Activated naive CD8-positive, alpha-beta T cell treated with anti-CD3 and anti-CD28 coated beads for 36 hours (primary cell): Measurements from ENCODE around the gene SP4. TPM values are rescaled to one million over a fixed set of nuclear protein-coding genes. Genes with fewer than 3 reads are reported as not detected.

Experiments
- DNase-seq: peaks from one replicate; pipeline ENCODE4 v3.0.0; 2021
- H3K27ac Mint-ChIP-seq: one replicate; pipeline ENCODE4 v1.8.0; 2022; ENCODE audit warnings: mild to moderate bottlenecking, moderate library complexity, mixed read lengths
- H3K27me3 Mint-ChIP-seq: one replicate; pipeline ENCODE4 v1.8.0; 2022; ENCODE audit warnings: mild to moderate bottlenecking, mixed read lengths
- H3K36me3 Mint-ChIP-seq: one replicate; pipeline ENCODE4 v1.8.0; 2021; ENCODE audit warnings: mild to moderate bottlenecking, mixed read lengths
- H3K4me1 Mint-ChIP-seq: one replicate; pipeline ENCODE4 v1.8.0; 2021; ENCODE audit warnings: mixed read lengths
- H3K4me3 Mint-ChIP-seq: one replicate; pipeline ENCODE4 v1.8.0; 2022; ENCODE audit warnings: mild to moderate bottlenecking, moderate library complexity, mixed read lengths
- H3K9me3 Mint-ChIP-seq: one replicate; pipeline ENCODE4 v1.8.0; 2022; ENCODE audit warnings: mixed read lengths
- total RNA-seq, 2 experiments: library from RNA; stranded (reverse); gene quantifications; one replicate each; pipeline ENCODE4 v1.2.3, GENCODE V29; 2021

Gene SP4
- total RNA-seq, 2 experiments from 2014 or later = 17.6 to 18.0 TPM

DNA sequence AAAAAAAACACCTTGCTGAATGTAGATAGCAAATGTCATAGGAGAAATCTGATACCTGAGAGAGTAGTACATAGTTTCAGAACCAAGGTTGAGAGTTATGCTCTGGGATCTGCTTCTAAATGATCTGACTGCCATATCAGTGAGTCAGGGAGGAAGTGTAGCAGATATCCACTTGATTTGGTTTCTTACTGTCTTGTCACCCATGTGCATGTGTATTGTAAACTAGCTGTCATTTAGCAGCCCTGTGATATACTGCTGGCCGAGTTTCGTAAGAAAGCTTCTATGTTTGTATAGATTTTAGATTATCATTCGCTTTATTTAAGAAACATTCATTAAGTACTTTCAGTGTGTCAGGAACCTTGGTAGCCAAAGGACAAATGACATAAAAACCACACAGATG lies 42.0 kb downstream of the SP4 start:
- H3K27ac Mint-ChIP-seq = no peak overlapping the region
- H3K27me3 Mint-ChIP-seq = no peaks in the 10 kb centered on the region
- DNase-seq = no peak
- H3K4me3 Mint-ChIP-seq = no peak overlapping the region
- peaks cover 16% of the 10 kb centered on the region for H3K4me1 Mint-ChIP-seq
- peaks cover 2% of the 10 kb centered on the region for H3K9me3 Mint-ChIP-seq
- peaks cover 18% of the 10 kb centered on the region for H3K36me3 Mint-ChIP-seq

DNA sequence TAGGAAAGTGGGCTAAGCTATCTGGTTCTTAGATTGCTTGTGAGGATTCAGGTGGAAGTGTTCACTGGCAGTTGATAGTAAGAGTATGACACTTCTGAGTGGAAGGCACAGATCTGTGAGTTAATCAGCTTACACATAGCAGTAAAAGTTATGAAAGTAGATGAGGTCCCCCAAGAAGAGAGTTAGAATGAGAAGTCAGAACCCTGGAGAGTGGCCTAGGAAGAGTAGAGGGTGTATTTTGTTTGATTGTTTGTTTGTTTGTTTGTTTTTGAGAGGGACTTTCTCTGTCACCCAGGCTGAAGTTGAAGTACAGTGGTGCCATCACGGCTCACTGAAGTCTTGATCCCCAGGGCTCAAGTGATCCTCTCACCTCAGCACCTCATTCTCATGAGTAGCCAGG lies 44.1 kb downstream of the SP4 start:
- no peak for DNase-seq
- peaks cover 2% of the 10 kb centered on the region for H3K9me3 Mint-ChIP-seq
- peaks cover 13% of the 10 kb centered on the region for H3K4me1 Mint-ChIP-seq
- no peaks in the 10 kb centered on the region for H3K27me3 Mint-ChIP-seq
- no peak overlapping the region for H3K27ac Mint-ChIP-seq
- H3K4me3 Mint-ChIP-seq = no peak overlapping the region
- peaks cover 18% of the 10 kb centered on the region for H3K36me3 Mint-ChIP-seq

DNA sequence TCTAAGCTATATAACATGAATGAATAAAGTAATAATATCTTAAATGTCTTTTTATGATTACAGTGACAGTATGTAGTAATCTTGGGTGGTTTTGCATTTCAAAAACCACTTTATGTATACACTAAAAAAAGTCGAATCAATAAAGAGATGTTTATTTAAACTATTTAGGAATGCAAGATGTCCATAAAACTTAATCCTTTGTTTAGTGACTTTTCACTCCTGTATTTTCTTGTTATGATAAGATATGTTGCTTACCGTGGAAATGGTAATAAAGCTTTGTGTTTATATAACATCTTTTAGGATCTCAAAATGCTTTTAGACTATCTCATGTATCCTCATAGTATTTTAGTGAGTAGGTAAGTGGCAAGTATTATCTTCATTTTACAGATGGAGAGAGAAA lies 48.5 kb downstream of the SP4 start:
- Mint-ChIP-seq H3K36me3 (peaks cover 38% of the 10 kb centered on the region), H3K4me1 (peaks cover 29% of the 10 kb centered on the region), H3K4me3 (no peak overlapping the region), H3K9me3 (no peaks in the 10 kb centered on the region), H3K27ac (no peak overlapping the region), H3K27me3 (no peaks in the 10 kb centered on the region)
- DNase-seq = no peak

DNA sequence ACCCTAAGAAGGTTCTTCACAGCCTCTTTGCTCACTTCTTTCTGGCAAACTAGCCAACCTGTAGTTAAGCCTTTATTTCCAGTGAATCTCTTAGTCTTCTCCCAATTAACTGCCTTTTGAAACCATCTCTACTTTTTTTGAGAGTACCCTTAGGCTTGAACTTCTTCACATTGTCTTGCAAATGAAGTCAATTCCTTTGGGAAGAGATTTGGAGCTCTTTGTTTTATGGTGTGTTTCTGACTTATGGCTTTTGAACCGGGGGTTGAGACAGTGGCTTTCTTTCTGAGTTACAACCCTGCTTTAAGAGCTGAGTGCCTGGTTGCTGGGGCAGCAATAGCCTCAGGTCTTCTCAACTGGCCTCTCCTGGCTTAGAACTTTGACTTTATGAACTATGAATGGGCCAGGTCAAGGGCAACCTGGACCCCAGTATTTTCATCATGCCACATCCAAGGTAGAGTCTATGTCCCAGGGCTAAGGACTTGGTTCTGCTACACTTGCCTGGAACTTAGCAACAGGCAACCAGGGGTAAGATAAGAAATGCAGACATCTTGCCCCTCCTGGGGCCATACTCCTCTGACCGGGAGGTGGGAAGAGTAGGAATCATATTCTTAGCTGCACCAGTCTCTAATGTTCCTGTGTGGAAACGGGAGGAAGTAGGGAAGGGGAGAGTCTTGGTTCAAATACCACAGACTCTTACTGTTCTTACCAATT lies 53.0 kb downstream of the SP4 start:
- Mint-ChIP-seq H3K27ac (no peak overlapping the region), H3K4me3 (no peak overlapping the region), H3K36me3 (peaks cover 46% of the 10 kb centered on the region)

DNA sequence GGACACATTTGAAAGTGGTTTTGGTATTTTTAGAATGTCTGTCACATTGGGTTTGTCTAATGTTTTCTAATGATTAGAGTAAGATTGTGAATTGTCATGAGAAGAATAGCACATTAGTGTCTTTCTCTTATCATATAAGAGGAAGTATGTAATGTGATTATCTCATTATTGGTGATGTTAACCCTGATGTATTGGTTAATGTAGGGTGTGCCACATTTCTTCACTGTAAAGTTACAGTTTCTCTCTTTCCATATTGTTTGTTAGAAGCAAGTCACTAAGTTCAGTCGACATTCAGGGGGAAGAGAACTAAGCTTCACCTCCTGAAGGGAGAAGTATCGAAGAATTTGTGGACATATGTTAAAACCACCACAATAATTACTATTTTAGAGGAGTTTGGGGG lies 58.6 kb downstream of the SP4 start:
- Mint-ChIP-seq H3K9me3 (peaks cover 8% of the 10 kb centered on the region), H3K4me1 (peaks cover 18% of the 10 kb centered on the region), H3K27me3 (no peaks in the 10 kb centered on the region), H3K36me3 (peaks cover 50% of the 10 kb centered on the region), H3K27ac (no peak overlapping the region), H3K4me3 (no peak overlapping the region)
- no peak for DNase-seq

More for the DNA sequence above, 53.0 kb downstream of the SP4 start:
- DNase-seq = no peak
- H3K9me3 Mint-ChIP-seq = no peaks in the 10 kb centered on the region
- H3K4me1 Mint-ChIP-seq = peaks cover 30% of the 10 kb centered on the region
- no peaks in the 10 kb centered on the region for H3K27me3 Mint-ChIP-seq

DNA sequence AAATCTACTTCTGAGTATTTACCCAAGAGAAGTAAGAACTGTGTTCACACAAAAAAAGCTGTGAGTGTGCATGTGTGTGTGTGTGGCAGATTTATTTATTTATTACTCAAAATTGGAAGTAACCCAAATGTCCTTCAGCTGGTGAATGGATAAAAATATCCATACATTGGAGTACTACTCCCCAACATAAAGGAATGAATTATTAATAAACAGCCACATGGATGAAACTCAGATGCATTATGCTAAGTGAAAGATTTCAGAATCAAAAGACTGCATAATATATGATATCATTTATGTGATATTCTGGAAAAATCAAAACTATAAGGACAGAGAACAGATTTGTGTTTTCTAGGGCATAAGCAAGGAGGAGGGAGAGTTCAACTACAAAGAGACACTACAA lies 67.8 kb downstream of the SP4 start:
- Mint-ChIP-seq H3K27me3 (no peaks in the 10 kb centered on the region), H3K27ac (no peak overlapping the region), H3K36me3 (peaks cover 68% of the 10 kb centered on the region), H3K4me1 (no peaks in the 10 kb centered on the region), H3K4me3 (no peak overlapping the region), H3K9me3 (peaks cover 31% of the 10 kb centered on the region)
- no peak for DNase-seq

DNA sequence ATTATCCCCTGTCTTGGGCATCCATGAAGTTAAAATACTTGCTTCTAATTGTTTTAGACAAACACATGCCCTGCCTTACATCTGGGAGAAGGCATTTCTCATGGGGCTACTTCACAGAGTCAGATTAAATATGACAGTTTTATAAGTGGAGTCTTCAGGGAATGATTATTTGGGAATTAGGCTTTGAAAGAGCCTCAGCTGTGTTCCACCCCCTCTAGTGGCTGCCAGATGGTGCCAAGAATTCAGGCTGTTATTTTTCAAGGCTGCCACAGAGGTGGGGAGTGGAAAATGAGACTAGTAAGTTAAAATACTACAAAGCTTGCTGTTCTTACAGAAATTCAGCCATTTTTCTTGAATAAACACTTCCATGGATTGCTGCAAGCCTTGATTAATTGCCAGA lies 69.2 kb downstream of the SP4 start:
- Mint-ChIP-seq H3K36me3 (peaks cover 66% of the 10 kb centered on the region), H3K27ac (no peak overlapping the region), H3K9me3 (peaks cover 30% of the 10 kb centered on the region), H3K27me3 (no peaks in the 10 kb centered on the region), H3K4me3 (no peak overlapping the region), H3K4me1 (no peaks in the 10 kb centered on the region)
- DNase-seq = no peak

DNA sequence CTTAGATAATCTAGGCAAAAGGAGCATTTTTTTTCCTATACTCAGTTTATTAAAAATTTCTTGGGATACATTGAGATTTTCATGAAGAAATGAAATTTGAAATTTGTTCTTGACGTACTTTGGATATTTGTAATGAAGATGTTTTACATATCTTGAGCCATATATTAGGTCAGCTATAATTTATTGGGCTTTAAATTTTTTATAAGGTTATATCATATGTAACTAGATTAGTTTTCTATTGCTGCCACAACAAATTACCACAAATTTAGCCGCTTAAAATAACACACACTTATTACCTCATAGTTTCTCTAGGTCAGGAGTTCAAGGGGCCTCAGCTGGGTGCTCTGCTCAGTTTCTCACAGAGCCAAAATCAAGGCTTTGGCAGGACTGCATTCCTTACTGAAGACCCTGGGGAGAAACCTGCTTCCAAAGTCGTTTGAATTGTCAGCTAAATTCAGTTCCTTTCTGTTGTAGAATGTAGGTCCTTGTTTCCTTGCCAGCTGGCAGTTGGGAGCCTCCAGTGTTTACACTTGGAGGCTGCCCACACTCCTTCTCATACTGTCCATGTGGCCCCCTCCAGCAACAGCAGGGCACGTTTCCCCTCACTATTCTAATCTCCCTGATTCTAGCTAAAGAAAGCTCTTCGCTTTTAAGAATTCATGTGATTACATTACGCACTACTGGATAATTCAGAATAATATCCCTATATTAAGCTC lies 72.4 kb downstream of the SP4 start:
- Mint-ChIP-seq H3K4me3 (no peak overlapping the region), H3K9me3 (peaks cover 38% of the 10 kb centered on the region), H3K36me3 (peaks cover 71% of the 10 kb centered on the region), H3K27ac (no peak overlapping the region), H3K27me3 (no peaks in the 10 kb centered on the region), H3K4me1 (no peaks in the 10 kb centered on the region)
- no peak for DNase-seq

DNA sequence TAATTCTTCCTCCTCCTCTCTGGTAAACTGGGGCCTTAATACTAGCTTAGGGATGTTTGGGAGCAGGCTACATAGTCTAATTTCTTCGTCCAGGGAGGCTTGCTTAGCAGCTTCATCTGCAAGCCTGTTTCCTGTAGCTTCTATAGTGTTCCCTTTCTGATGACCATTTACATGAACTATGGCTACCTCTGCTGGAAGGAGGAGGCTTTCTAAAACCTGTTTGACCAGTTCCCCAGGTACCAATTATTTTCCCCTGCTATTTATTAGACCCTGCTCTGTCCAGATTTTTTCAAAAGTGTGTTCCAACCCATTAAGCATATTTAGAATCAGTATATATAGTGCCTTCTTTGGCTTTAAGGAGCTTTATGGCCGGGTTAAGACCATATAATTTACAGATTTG lies 76.1 kb downstream of the SP4 start:
- Mint-ChIP-seq H3K9me3 (peaks cover 39% of the 10 kb centered on the region), H3K27ac (no peak overlapping the region), H3K36me3 (peaks cover 82% of the 10 kb centered on the region), H3K4me1 (no peaks in the 10 kb centered on the region), H3K27me3 (no peaks in the 10 kb centered on the region), H3K4me3 (no peak overlapping the region)
- DNase-seq = no peak

DNA sequence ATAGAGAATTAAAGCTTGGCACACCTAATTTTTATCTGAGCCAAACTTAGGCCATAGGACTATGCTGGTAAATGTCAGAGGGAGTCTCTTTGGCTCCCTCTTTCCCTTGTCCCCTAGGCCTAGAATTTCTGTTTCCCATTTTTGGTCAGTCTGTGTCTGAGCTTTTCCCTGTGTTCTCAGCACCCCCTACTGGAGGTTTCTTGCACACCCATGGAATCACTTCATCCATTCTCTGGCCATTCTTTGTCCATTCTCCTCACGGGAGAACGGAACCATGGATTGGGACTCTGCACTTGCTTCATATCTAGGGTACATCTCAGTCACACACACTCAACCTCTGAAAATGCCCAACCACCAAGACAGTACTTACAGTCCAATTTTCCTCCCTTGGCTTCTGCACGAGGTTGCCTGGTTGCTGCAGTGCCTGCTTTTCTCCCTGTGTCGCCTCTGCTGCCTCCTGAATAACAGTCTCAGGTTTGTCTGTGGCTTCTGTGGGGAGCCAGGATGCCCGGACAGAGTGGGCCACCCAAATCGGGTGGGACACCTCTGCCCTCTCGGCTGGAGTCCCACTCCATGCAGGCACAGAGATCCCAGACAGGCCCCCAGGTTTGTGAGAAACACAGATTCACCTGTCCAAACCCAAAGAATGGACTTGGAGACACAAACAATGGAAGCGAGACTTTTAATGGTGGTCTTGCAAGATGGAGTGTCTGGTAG lies 79.9 kb downstream of the SP4 start:
- Mint-ChIP-seq H3K36me3 (peaks cover 68% of the 10 kb centered on the region), H3K4me3 (no peak overlapping the region), H3K27ac (no peak overlapping the region), H3K4me1 (no peaks in the 10 kb centered on the region), H3K27me3 (no peaks in the 10 kb centered on the region), H3K9me3 (peaks cover 29% of the 10 kb centered on the region)
- no peak for DNase-seq

DNA sequence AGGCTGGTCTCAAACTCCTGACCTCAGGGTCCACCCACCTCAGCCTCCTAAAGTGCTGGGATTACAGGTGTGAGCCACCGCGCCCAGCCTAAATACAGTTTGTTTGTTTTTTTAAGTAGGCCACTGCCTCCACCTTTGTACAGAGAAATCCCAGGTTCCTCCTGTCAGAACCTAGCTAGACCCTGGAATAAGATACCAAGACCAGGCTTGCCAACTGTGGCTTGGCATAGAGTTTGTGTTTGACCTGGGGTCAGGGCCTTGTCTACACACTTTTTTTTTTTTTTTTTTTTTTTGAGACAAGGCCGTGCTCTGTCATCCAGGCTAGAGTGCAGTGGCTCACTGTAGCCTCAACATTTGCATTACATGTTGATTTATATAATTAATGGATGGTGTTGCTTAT lies 80.7 kb downstream of the SP4 start:
- no peak overlapping the region for H3K27ac Mint-ChIP-seq
- no peak overlapping the region for H3K4me3 Mint-ChIP-seq
- H3K4me1 Mint-ChIP-seq = no peaks in the 10 kb centered on the region
- H3K9me3 Mint-ChIP-seq = peaks cover 21% of the 10 kb centered on the region
- no peaks in the 10 kb centered on the region for H3K27me3 Mint-ChIP-seq
- H3K36me3 Mint-ChIP-seq = peaks cover 60% of the 10 kb centered on the region
- DNase-seq = no peak

DNA sequence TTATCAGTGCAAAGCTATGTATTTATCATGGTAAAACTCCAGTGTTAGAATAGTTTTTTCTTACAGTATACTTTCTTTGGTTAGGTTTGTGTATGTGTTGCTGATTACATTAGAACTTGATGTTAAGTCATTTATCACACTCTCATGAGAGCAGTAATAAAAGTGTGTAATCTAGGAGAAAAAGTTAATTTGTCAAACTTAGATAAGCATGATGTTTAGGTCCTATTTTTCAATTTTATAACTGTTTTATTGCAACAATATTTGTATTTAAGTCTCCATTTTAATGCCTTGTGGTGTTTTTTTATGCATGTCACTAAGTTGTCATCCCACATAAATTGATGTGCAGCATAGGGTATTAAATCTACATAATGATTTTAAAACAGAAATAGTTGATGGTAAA lies 86.2 kb downstream of the SP4 start:
- Mint-ChIP-seq H3K36me3 (peaks cover 9% of the 10 kb centered on the region), H3K4me3 (no peak overlapping the region), H3K27me3 (no peaks in the 10 kb centered on the region), H3K9me3 (no peaks in the 10 kb centered on the region), H3K4me1 (no peaks in the 10 kb centered on the region), H3K27ac (no peak overlapping the region)
- no peak for DNase-seq

DNA sequence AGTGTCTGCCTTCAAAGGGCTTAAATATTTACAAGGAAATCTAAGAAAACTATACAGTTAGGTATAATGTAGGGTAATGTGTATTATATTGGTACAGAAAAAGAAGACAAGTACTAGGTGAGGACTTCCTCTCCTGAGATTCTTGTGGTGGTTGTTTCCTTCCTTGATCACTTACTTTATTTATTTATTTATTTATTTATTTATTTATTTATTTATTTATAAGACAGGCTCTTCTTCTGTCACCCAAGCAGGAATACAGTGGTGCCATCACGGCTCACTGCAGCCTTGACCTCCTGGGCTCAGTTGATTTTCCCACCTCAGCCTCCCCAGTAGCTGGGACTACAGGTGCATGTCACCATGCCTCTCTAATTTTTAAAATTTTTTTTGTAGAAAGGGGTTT lies 96.8 kb downstream of the SP4 start:
- H3K9me3 Mint-ChIP-seq = no peaks in the 10 kb centered on the region
- no peaks in the 10 kb centered on the region for H3K27me3 Mint-ChIP-seq
- DNase-seq = no peak
- H3K27ac Mint-ChIP-seq = no peak overlapping the region
- no peak overlapping the region for H3K4me3 Mint-ChIP-seq
- no peaks in the 10 kb centered on the region for H3K4me1 Mint-ChIP-seq
- H3K36me3 Mint-ChIP-seq = peaks cover 2% of the 10 kb centered on the region

DNA sequence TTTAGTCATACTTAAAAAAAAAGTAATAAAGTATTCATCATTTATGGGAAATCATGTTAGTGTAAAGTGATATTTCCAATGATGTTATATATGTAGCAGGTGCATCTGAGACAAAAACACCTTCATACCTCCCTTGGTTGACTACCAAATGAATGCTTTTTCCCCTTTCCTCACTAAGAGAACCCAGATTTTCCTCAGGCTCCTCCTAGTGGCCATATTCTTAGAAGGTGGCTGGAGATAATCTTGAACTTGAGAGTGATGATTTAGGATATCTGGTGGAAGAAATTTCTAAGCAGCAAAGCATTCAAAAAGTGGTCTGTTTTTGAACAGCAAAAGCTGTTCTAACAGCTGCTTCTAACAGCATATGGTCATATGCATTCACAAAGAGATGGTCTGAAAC lies 98.1 kb downstream of the SP4 start:
- Mint-ChIP-seq H3K4me3 (no peak overlapping the region), H3K27ac (no peak overlapping the region), H3K27me3 (no peaks in the 10 kb centered on the region), H3K9me3 (no peaks in the 10 kb centered on the region), H3K4me1 (no peaks in the 10 kb centered on the region), H3K36me3 (peaks cover 2% of the 10 kb centered on the region)
- no peak for DNase-seq

DNA sequence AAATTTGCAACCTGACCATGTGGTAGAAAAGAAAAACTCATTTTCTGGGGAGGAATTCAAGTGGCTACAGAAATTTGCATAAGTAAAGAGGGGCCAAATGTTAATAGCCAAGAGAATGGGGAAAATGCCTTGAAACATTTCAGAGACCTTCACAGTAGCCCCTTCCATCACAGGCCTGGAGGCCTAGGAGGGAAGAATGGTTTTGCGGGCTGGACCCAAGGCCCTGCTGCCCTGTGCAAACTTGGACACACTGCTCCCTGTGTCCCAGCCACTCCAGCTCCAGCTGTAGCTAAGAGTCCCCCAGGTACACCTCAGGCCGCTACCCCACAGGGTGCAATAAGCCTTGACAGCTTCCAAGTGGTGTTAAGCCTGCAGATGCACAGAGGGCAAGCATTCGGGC lies 98.6 kb downstream of the SP4 start:
- no peak overlapping the region for H3K4me3 Mint-ChIP-seq
- no peak for DNase-seq
- H3K27me3 Mint-ChIP-seq = no peaks in the 10 kb centered on the region
- H3K27ac Mint-ChIP-seq = no peak overlapping the region
- H3K9me3 Mint-ChIP-seq = no peaks in the 10 kb centered on the region
- no peaks in the 10 kb centered on the region for H3K4me1 Mint-ChIP-seq
- peaks cover 2% of the 10 kb centered on the region for H3K36me3 Mint-ChIP-seq
